Smooth muscle cell (in vitro differentiated cells): ENCODE data around the gene APBB2. TPM values are rescaled to one million over a fixed set of nuclear protein-coding genes. Genes with fewer than 3 reads are reported as not detected.

Experiments used
- DNase-seq: peaks from one replicate; lab custom pipeline; 2025; ENCODE audit not compliant: unreplicated experiment; lab: John Stamatoyannopoulos, UW
- H2AFZ ChIP-seq: fragments of 200-600 bp; sonication (generic); 2 replicates; pipeline ENCODE4 v1.6.0; 2016; ENCODE audit warnings: antibody characterized with exemption, low read depth, mild to moderate bottlenecking
- H3F3A ChIP-seq: fragments of 200-600 bp; sonication (generic); 2 replicates; pipeline ENCODE4 v1.6.0; 2017; ENCODE audit warnings: antibody characterized with exemption, low read depth
- H3K27ac ChIP-seq: fragments of 200-600 bp; sonication (generic); 2 replicates; pipeline ENCODE4 v1.5.1; 2016; ENCODE audit warnings: low read depth, mild to moderate bottlenecking
- H3K27me3 ChIP-seq: fragments of 200-600 bp; sonication (generic); 2 replicates; pipeline ENCODE4 v1.6.1; 2016; ENCODE audit warnings: low read depth, mild to moderate bottlenecking
- H3K36me3 ChIP-seq: fragments of 200-600 bp; sonication (generic); 2 replicates; pipeline ENCODE4 v1.5.1; 2016; ENCODE audit warnings: low read depth
- H3K4me1 ChIP-seq: fragments of 200-600 bp; sonication (generic); 2 replicates; pipeline ENCODE4 v1.5.1; 2016; ENCODE audit warnings: low read depth
- H3K4me2 ChIP-seq: fragments of 200-600 bp; sonication (generic); 2 replicates; pipeline ENCODE4 v1.6.0; 2016; ENCODE audit warnings: mild to moderate bottlenecking
- H3K4me3 ChIP-seq: fragments of 200-600 bp; sonication (generic); 2 replicates; pipeline ENCODE4 v1.5.1; 2016; ENCODE audit warnings: mild to moderate bottlenecking
- H3K79me2 ChIP-seq: fragments of 200-600 bp; sonication (generic); 2 replicates; pipeline ENCODE4 v1.6.0; 2016; ENCODE audit warnings: low read depth, mild to moderate bottlenecking
- H3K9ac ChIP-seq: fragments of 200-600 bp; sonication (generic); 2 replicates; pipeline ENCODE4 v1.6.0; 2016; ENCODE audit warnings: low read depth
- H3K9me3 ChIP-seq: fragments of 200-600 bp; sonication (generic); replicated peaks from 2 replicates; pipeline ENCODE4 v1.5.1; 2016; ENCODE audit warnings: low read depth
- H4K20me1 ChIP-seq: fragments of 200-600 bp; sonication (generic); 2 replicates; pipeline ENCODE4 v1.6.0; 2016; ENCODE audit warnings: low read depth
- whole genome bisulfite sequencing: methylation state at CpG from one replicate; pipeline ENCODE4 v1.1.7; 2016; ENCODE audit warnings: low lambda C conversion rate; 5-methylcytosine and 5-hydroxymethylcytosine counted together
- polyA plus RNA-seq: library from polyadenylated mRNA; unstranded; fragments of >200 nt; fragmentation: Nextera tagmentation; extraction: Ambion mirVana; gene quantifications from 2 replicates; pipeline ENCODE4 v1.2.1, GENCODE V29; 2016
- total RNA-seq: library from RNA; depleted of rRNA; stranded (reverse); fragments of >200 nt; gene quantifications from 2 replicates; pipeline ENCODE4 v1.2.3, GENCODE V29; 2014
- TF ChIP-seq, protein P1 (sequence below): fragments of 200-600 bp; sonication (generic); IDR thresholded peaks from 2 replicates; pipeline ENCODE4 v1.5.1; 2017; ENCODE audit warnings: borderline replicate concordance, mild to moderate bottlenecking, antibody characterized with exemption; ENCODE audit not compliant: insufficient read depth, poor library complexity, severe bottlenecking

APBB2 gene
- total and polyA plus RNA-seq, 2 experiments from 2014 or later, result 22.1 to 60.9 TPM

DNA sequence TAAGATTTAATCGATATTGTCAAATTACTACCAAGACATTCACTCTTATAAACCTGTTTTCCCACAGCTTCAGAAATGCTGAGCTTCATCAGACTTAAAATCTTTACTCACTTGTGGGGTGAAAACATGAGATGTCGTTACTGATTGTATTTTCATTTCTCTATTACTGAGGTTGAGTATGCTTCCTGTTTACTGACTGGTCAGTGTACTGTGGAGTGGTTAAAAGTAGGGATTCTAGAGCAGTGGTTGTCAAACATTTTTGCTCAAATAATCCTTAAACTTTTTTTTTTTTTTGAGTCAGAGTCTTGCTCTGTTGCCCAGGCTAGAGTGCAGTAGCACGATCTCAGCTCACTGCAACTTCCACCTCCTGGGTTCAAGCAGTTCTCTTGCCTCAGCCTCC, 414.3 kb downstream of the APBB2 start:
- H3K27ac ChIP-seq, result no peak overlapping the region
- no peak overlapping the region for H2AFZ ChIP-seq
- TF ChIP-seq, protein P1, sequence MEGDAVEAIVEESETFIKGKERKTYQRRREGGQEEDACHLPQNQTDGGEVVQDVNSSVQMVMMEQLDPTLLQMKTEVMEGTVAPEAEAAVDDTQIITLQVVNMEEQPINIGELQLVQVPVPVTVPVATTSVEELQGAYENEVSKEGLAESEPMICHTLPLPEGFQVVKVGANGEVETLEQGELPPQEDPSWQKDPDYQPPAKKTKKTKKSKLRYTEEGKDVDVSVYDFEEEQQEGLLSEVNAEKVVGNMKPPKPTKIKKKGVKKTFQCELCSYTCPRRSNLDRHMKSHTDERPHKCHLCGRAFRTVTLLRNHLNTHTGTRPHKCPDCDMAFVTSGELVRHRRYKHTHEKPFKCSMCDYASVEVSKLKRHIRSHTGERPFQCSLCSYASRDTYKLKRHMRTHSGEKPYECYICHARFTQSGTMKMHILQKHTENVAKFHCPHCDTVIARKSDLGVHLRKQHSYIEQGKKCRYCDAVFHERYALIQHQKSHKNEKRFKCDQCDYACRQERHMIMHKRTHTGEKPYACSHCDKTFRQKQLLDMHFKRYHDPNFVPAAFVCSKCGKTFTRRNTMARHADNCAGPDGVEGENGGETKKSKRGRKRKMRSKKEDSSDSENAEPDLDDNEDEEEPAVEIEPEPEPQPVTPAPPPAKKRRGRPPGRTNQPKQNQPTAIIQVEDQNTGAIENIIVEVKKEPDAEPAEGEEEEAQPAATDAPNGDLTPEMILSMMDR, result no peak
- no peaks in the 10 kb centered on the region for H3K36me3 ChIP-seq
- no peaks in the 10 kb centered on the region for H3K9me3 ChIP-seq
- H4K20me1 ChIP-seq, result no peaks in the 10 kb centered on the region
- WGBS, result 97% methylated on average over 3 of the region's 3 CpGs
- H3K79me2 ChIP-seq, result no peaks in the 10 kb centered on the region
- H3K4me1 ChIP-seq, result no peaks in the 10 kb centered on the region
- no peak overlapping the region for H3K9ac ChIP-seq
- no peak for DNase-seq
- no peaks in the 10 kb centered on the region for H3K27me3 ChIP-seq
- no peaks in the 10 kb centered on the region for H3F3A ChIP-seq
- H3K4me2 ChIP-seq, result no peak overlapping the region
- no peak overlapping the region for H3K4me3 ChIP-seq

DNA sequence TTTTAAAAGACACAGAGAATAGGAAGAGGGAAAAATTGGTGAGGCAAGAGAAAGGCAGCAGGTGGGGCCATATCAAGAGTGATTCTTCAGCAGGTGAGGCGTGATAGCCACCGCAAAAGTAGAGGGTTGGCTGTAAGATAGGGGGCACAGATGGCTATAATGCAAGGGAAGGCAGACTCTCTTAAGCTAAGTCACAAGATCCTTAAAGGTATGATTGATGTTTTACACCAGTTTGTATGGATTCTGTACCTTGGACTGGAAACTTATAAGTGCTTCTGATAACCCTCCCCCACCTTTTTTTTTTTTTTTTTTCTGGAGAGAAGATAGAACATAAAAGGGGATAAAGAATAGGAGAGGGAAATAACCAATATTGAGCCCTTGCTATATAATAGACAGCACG, 424.6 kb downstream of the APBB2 start:
- Histone ChIP-seq H3K9ac (no peak overlapping the region), H3K4me3 (no peak overlapping the region), H3K27me3 (no peaks in the 10 kb centered on the region), H2AFZ (no peak overlapping the region), H3K9me3 (no peaks in the 10 kb centered on the region), H3K4me1 (no peaks in the 10 kb centered on the region), H3K79me2 (no peaks in the 10 kb centered on the region), H3K27ac (no peak overlapping the region), H3K36me3 (no peaks in the 10 kb centered on the region), H3K4me2 (no peak overlapping the region), H4K20me1 (no peaks in the 10 kb centered on the region), H3F3A (no peaks in the 10 kb centered on the region)
- TF ChIP-seq, protein P1, result no peak
- 80% methylated on average over 3 of the region's 3 CpGs for WGBS
- DNase-seq, result no peak

DNA sequence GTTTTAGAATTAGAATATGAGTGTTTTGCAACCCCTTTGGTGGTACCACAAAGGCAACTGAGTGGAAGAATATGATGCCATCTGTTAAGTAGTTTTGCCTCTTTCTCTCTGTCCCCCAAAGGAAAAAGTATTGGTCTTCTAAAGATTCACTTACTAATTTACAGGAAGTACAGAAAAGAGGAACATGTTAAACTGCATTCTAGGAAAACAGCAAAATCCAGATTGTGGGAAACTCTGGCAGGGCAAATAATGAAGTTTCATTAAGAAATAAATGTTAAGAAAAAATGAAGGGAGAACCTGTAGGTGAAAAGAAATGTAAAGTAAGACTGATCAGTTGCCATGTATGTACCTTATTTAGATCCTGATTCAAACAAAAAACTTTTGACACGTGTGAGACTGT, 425.3 kb downstream of the APBB2 start:
- H3K36me3 ChIP-seq, result no peaks in the 10 kb centered on the region
- H3F3A ChIP-seq, result no peaks in the 10 kb centered on the region
- WGBS, result 100% methylated on average over 1 of the region's 1 CpG
- no peak for DNase-seq
- no peak overlapping the region for H3K4me3 ChIP-seq
- no peak overlapping the region for H3K9ac ChIP-seq
- no peak overlapping the region for H2AFZ ChIP-seq
- H3K79me2 ChIP-seq, result no peaks in the 10 kb centered on the region
- no peak overlapping the region for H3K4me2 ChIP-seq
- H4K20me1 ChIP-seq, result no peaks in the 10 kb centered on the region
- H3K27ac ChIP-seq, result no peak overlapping the region
- no peaks in the 10 kb centered on the region for H3K27me3 ChIP-seq
- H3K4me1 ChIP-seq, result no peaks in the 10 kb centered on the region
- H3K9me3 ChIP-seq, result no peaks in the 10 kb centered on the region
- TF ChIP-seq, protein P1, result no peak

DNA sequence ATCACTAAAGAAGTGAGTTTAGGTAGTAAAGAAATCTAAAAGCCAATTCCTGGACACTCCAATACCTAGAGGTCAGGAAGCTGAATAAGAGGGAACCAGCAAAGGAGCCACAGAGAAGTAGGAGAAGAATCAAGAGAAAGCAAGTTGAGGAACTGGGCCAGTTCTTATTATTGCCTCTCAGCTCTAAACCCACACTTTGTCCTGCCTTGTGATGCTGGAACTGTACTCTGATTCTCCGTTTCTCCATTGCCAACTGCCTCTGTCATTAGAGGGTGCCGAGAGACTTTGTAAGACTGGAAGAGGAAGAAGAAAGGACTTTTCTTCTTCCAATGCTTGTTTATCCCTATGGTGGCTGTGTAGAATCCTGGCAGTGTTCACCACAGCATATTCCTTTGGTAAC, 426.0 kb downstream of the APBB2 start:
- no peak overlapping the region for H3K4me3 ChIP-seq
- no peak overlapping the region for H3K9ac ChIP-seq
- H2AFZ ChIP-seq, result no peak overlapping the region
- no peaks in the 10 kb centered on the region for H3K27me3 ChIP-seq
- H3K4me1 ChIP-seq, result no peaks in the 10 kb centered on the region
- no peaks in the 10 kb centered on the region for H3K36me3 ChIP-seq
- H3K4me2 ChIP-seq, result no peak overlapping the region
- no peak for DNase-seq
- H4K20me1 ChIP-seq, result no peaks in the 10 kb centered on the region
- no peaks in the 10 kb centered on the region for H3K9me3 ChIP-seq
- no peak overlapping the region for H3K27ac ChIP-seq
- TF ChIP-seq, protein P1, result no peak
- WGBS, result 88% methylated on average over 2 of the region's 2 CpGs
- no peaks in the 10 kb centered on the region for H3K79me2 ChIP-seq
- no peaks in the 10 kb centered on the region for H3F3A ChIP-seq
